M059J (cell line): ENCODE measurements around the gene MBOAT1. TPM values are rescaled to one million over a fixed set of nuclear protein-coding genes. Genes with fewer than 3 reads are reported as not detected.
A peak's percentile ranks its signal among the peaks of the same experiment; 100 is the strongest.

ENCODE experiments used
- DNase-seq: peaks from one replicate; pipeline ENCODE4 v3.0.0-alpha.2; 2012; ENCODE audit warnings: low read depth
- total RNA-seq: library from RNA; depleted of rRNA; stranded (reverse); fragments of >200 nt; shearing (Covaris generic); gene quantifications from 2 replicates; pipeline ENCODE4 v1.2.3, GENCODE V29; 2014

Gene MBOAT1
- total RNA-seq, 1 experiment from 2014 or later, result 32.3 TPM

GRCh38 chr6:20105838-20106237 is 106.4 kb downstream of the MBOAT1 start:
- no peak for DNase-seq

DNA sequence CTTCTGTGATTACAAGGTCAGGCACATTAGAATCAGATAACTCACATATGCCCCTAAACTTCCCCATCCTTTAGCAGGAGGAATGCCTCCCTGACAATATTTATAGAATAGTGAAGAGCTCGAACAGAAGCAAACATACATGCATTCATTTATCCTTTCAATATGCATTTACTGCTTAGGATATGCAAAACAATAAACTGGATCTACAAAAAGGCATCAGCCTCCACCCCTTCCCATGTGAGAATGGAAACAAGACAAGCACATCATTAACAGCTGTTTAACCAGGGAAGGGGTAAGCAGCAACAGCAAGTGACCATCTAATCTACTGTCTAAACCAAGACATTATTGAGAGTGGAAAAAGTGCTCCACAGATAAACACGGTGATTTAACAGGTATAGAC is 107.6 kb downstream of the MBOAT1 start:
- DNase-seq, result no peak

GRCh38 chr6:20102397-20103073 is 109.7 kb downstream of the MBOAT1 start:
- DNase-seq, result no peak

GRCh38 chr6:20099156-20099555 is 113.1 kb downstream of the MBOAT1 start:
- no peak for DNase-seq

GRCh38 chr6:20098267-20098876 is 113.9 kb downstream of the MBOAT1 start:
- no peak for DNase-seq

DNA sequence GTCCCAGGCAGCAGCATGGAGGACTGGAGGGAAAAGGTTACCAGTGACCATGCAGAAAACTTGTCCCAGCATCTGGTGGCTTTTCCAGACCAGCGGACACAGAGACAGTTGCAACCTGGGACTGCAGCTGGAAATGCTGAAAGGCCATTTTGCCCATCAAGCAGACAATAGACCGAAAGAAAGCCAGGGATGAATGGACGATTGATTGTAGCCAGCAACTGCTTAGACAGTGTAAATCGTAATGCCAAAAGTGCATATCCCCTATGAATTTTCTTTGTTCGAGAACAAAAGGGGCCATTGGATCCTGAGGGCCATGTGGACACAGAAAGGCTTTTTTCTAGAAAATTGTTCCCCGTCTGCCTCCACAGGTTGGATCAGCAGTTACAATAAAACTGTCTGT is 115.7 kb downstream of the MBOAT1 start:
- DNase-seq, result no peak

DNA sequence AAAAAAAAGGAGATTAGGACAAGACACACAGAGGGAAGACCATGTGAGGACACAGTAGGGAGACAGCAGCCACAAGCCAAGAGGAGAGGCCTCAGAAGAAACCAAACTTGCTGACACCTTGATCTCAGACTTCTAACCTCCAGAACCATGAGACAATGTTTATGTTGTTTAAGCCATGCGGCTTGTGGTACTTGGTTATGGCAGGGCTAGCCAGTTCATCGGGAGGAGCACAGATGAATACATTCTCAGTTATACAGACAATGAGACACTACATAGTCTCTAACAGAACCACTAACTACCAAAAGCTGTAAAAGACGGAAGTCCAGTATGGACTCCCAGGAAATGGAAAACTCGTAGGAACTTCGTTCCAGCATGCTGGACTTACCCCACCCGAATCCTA is 116.8 kb downstream of the MBOAT1 start:
- DNase-seq, result no peak

GRCh38 chr6:20092071-20092566 is 120.2 kb downstream of the MBOAT1 start:
- peak; percentile 69 for DNase-seq

DNA sequence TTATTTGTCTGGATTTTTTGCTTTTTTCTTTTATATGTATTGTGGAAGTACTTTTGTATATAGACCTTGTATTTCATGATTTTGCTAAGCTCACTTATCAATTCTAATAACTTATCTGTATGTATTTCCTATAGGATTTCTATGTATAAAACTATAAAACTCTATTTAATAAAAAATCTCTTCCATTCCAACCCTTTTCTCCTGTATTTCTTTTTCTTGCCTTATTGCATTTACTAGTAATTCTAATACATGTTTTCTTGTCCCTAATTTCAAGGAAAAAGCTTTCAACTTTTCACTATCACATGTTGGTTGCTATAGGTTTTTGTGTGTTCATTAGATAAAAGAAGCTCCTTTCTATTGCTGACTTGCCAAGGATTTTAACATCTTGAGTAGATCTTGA is 125.3 kb downstream of the MBOAT1 start:
- DNase-seq, result no peak

DNA sequence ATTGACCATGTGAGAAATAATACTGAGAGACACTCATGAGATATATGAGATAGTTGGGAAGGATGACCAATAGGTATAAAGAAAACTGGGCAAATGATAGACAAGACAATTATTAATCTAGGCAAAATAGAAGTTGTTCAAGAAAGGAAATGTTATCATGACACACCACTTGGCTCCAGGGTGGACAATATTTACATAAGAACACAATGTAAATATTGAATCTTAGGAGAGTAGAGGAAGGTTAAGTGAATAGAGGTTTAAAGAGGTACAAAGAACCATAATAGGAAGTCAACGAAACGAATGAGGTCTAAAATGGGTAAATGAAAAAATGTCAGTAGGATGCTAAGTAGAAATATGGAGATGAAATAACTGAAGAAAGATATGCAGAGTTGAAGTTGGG is 126.5 kb downstream of the MBOAT1 start:
- DNase-seq, result no peak

- no peak for DNase-seq
Observed at GRCh38 chr6:20084411-20084810, 127.9 kb downstream of the MBOAT1 start.

GRCh38 chr6:20071998-20072397 is 140.3 kb downstream of the MBOAT1 start:
- no peak for DNase-seq

DNA sequence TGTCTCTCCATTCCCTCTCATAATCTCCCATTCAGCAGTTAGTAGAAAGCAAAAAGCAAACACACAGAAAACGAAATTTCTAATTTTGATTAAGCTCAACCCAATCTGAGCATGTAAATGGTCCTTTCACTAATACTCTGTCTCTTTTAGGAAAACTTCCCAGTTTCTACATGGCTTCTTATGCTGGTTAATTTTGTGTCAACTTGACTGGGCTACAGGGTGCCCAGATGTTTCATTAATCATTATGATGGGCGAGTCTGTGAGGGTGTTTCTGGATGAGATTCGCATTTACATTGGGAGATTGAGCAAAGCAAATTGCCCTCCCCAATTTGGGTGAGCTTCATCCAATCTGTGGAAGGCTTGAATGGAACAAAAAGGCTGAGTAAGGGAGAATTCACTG is 142.2 kb downstream of the MBOAT1 start:
- no peak for DNase-seq

- no peak for DNase-seq
Observed at GRCh38 chr6:20069021-20069522, 143.2 kb downstream of the MBOAT1 start.

- no peak for DNase-seq
Observed at GRCh38 chr6:20068421-20068988, 143.8 kb downstream of the MBOAT1 start.

DNA sequence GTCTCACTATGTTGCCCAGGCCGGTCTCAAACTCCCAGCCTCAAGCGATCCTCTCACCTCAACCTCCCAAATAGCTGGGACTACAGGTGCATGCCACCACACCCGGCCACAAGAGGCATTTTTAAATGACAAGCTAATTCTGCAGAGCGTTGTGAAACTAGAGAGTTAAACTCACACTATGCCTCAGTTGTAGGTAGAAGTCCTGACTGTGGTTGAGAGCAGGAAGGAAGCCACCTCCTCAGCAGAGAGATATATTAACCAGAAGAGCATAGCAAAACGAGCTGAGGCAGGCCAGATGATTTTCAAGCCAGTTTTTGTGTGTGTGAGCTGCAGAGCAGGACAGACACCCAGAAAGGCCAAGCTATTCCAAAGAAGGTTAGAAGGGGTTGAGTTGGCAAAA is 150.3 kb downstream of the MBOAT1 start:
- no peak for DNase-seq

DNA sequence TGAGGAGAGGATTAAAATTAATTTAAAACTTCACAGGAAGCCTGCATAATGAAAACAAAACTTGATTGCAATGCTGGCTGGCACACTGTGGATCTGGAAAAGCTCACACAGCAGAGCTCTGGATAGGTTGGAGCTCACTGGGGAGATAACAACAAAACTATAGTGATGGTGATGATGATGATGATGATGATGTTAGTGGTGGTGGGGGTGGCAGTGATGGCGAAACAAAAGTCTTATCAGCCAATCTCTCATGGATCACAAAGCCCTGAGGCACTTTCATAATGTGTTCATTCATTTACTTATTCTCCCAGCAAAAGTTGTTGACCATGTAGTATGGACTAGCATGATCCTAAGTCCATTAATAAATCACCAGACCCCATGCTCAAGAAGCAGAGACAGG is 152.0 kb downstream of the MBOAT1 start:
- no peak for DNase-seq

DNA sequence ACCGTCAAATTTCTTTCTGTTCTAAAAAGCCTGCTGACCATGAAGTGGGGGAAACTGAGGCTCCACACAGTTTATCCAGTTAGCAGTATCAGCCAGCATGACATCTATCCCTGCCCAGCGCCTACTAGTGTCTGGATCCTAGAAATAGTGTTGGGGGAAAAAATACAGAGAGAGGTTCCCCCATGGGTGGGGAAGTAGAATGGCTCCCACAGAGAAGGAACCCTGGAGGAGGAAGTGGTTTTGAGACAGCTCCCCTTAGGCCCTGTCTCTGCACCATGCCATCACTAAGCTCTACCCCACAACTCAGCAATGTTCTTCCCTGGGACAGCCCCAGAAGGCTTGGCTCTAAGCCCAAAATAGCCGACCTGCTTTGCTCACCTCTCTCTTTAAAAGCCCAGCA is 153.4 kb downstream of the MBOAT1 start:
- DNase-seq, result peak; percentile 6

DNA sequence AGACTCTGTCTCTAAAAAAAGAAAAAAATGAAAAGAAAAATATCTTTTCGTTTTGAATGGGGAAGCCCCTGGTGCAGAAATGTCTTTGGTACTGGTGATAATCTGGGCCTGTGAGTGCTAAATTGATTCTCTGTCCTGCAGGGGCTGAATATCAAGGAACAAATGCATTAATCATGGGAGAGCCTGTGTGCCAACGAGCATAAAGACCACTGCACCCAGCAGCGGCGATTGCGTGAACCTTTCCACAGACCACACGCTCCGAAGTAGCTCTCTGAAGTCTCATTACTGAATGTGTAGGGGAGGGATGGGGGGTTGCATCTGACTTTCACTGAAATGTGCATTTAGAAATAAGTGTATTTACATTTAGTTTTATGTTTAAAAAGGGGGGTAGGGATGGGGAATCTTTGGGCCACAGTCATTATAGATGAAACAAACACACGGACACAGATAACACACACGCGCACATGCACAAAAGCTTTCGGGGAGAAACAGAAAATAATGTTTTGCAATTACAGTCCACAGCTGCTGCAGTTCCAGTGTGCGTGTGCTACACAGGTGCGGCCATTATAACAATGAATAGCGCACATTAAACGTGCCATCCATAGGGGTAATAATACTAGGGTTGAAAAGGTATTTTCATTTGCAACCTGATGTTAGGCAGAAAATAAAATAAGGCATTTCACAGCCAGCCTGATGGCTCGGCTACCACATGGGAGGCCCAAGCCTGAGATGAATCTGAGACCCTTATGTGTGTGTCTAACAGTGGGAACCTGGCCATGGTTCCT is 154.0 kb downstream of the MBOAT1 start:
- DNase-seq, result no peak

DNA sequence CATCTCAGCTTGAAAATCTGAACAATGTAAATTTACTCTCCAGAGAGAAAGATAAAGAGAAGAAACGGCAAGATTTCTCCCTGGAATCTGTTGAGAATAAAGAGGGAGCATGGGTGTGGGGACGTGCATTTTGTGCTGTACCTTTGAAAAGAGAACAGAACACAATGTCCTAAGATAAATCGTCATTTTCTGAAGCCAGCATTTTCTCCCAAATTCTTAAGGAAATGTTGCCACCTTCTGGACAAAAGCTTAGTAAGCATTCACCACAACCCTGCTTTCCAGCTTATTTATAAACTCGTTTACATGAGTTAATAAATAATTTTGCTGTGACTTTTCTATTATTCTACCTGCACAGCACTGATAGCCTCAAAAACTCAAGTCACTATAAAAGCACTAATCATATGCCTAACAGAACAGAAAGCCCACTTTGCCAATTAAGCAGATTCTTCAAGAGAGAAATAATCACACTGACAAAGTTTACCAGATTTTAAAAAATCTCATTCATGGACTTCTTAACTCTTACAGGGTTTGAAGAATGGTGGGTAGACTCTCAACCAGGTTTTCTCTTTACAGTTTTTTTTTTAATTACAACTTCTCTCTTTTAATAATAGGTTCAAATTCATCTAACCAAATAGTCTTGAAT is 155.8 kb downstream of the MBOAT1 start:
- peak; percentile 58 for DNase-seq

DNA sequence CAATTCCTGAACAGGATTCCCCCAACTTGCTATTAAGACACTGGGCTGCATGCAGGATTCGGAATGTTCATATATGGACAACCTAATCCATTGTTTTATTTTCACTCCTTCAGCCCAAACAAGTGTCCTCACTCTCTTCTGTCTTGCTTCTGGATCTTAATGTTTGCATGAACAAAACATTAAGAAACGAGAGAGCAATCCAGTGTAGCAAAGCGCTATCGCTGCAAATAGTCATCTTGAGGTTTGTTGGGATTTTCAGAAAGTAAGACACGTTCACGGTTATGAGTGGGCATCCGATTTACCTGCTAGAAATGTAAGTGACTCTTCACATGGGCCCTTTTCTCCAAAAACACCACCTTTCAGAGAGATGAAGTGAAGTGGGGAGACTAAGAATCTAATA is 156.4 kb downstream of the MBOAT1 start:
- no peak for DNase-seq
